Naive thymus-derived CD8-positive, alpha-beta T cell (primary cell): Measurements from ENCODE around the gene MRRF. TPM values are rescaled to one million over a fixed set of nuclear protein-coding genes. Genes with fewer than 3 reads are reported as not detected.
A peak's percentile ranks its signal among the peaks of the same experiment; 100 is the strongest.

Source experiments
- ATAC-seq, 2 donors: fragments of 150-1000 bp; cut with Tn5 transposase in 1 of 2; sonication (Bioruptor Pico), chemical (Tn5 transposase) in 1 of 2; 1 replicate in 1 of 2; 2 replicates in 1 of 2; pipeline ENCODE4 v1.10.0; 2021; ENCODE audit warnings: mild to moderate bottlenecking in 2 of 2, moderate library complexity in 2 of 2
- POLR2A ChIA-PET: fragments of 350-600 bp; sonication (Branson Sonifier 250); formaldehyde crosslinking; loops from one replicate; lab custom pipeline; 2021; ENCODE audit warnings: antibody characterized with exemption; lab: Charles Lee
- DNase-seq, 10 donors: peaks; one replicate each; pipeline versions ENCODE4 v3.0.0 to v3.0.0-alpha.2; 2020 to 2022
- H3K27ac Mint-ChIP-seq, 10 donors: one replicate each; pipeline ENCODE4 v1.8.0; 2020 to 2022; ENCODE audit warnings: mild to moderate bottlenecking in 10 of 10, mixed read lengths in 10 of 10, moderate library complexity in 4 of 10, inconsistent platforms in 1 of 10
- H3K27me3 Mint-ChIP-seq, 5 donors: one replicate each; pipeline ENCODE4 v1.8.0; 2021 to 2022; ENCODE audit warnings: mixed read lengths in 5 of 5
- H3K36me3 Mint-ChIP-seq, 3 donors: one replicate each; pipeline ENCODE4 v1.8.0; 2020 to 2022; ENCODE audit warnings: mixed read lengths in 3 of 3, mild to moderate bottlenecking in 2 of 3, inconsistent platforms in 1 of 3
- H3K4me1 Mint-ChIP-seq, 4 donors: one replicate each; pipeline ENCODE4 v1.8.0; 2021 to 2022; ENCODE audit warnings: mixed read lengths in 4 of 4
- H3K4me3 Mint-ChIP-seq, 10 donors: one replicate each; pipeline ENCODE4 v1.8.0; 2020 to 2022; ENCODE audit warnings: mild to moderate bottlenecking in 10 of 10, mixed read lengths in 10 of 10, moderate library complexity in 6 of 10, inconsistent platforms in 1 of 10
- H3K9me3 Mint-ChIP-seq, 9 donors: one replicate each; pipeline ENCODE4 v1.8.0; 2020 to 2022; ENCODE audit warnings: mixed read lengths in 9 of 9, mild to moderate bottlenecking in 3 of 9, inconsistent platforms in 1 of 9, moderate library complexity in 1 of 9
- polyA plus RNA-seq, 3 donors: library from polyadenylated mRNA; unstranded; fragments of 300-500 nt; fragmentation: Illumina TruSeq; gene quantifications; one replicate each; pipeline ENCODE4 v1.2.3, GENCODE V29; 2021
- total RNA-seq, 8 experiments: library from RNA in 2 of 8; stranded (reverse) in 2 of 8; gene quantifications; one replicate each; pipeline ENCODE4 v1.2.3 and lab custom pipeline; 2021 to 2026

MRRF gene, protein sequence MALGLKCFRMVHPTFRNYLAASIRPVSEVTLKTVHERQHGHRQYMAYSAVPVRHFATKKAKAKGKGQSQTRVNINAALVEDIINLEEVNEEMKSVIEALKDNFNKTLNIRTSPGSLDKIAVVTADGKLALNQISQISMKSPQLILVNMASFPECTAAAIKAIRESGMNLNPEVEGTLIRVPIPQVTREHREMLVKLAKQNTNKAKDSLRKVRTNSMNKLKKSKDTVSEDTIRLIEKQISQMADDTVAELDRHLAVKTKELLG
- total RNA-seq (10 to 100 TPM; 36.3 to 40.9 TPM), polyA plus RNA-seq (10 to 100 TPM; 17.0 to 25.4 (median 21.4) TPM), total RNA-seq (lab: John Stamatoyannopoulos, UW) (47.4 to 97.4 (median 56.3) reads per million in 6 experiments)

- ATAC-seq: peak; percentile 84 to 88
- H3K4me1 Mint-ChIP-seq: peaks cover 28 to 72% (median 67%) of the 10 kb centered on the region in 4 donors
- POLR2A ChIA-PET: interaction anchor here (0.6 to 1.6 kb wide), 5 partner anchors 86 to 836 kb away, joined by 3 to 7 read pairs (median 3); partner anchors contain the start of genes MORN5, NDUFA8 and PDCL
- H3K27ac Mint-ChIP-seq: peak within 1 kb of the TSS; percentile 88 to 100 (median 100)
- no peaks in the 10 kb centered on the region for H3K9me3 Mint-ChIP-seq
- DNase-seq: peak; percentile 81 to 93 (median 89)
- peaks cover 0 to 30% (median 3%) of the 10 kb centered on the region in 3 donors for H3K36me3 Mint-ChIP-seq
- H3K4me3 Mint-ChIP-seq: peak within 1 kb of the TSS; percentile 97 to 100 (median 99)
- no peaks in the 10 kb centered on the region for H3K27me3 Mint-ChIP-seq
These were observed at the start of gene MRRF, which contains the start of gene RBM18 for GRCh38 chr9:122264360-122265148. TSS of gene MRRF (plus strand) at chr9:122264882. CDS start at chr9:122270892, 6,010 bp downstream. TSS of gene RBM18 (minus strand) at chr9:122264840. CDS start at chr9:122261492, 3,348 bp downstream.

GRCh38 chr9:122215663-122216062 is 49.0 kb upstream of the MRRF start:
- H3K27ac Mint-ChIP-seq: peak overlapping the region in 1 of 10 donors; percentile 60
- peaks cover 43 to 98% (median 78%) of the 10 kb centered on the region in 5 donors for H3K27me3 Mint-ChIP-seq
- no peaks in the 10 kb centered on the region for H3K36me3 Mint-ChIP-seq
- no peak overlapping the region for H3K4me3 Mint-ChIP-seq
- ATAC-seq (no peak), DNase-seq (no peak)
- H3K4me1 Mint-ChIP-seq: peaks cover 20 to 41% (median 39%) of the 10 kb centered on the region in 4 donors
- POLR2A ChIA-PET: no interaction called here
- H3K9me3 Mint-ChIP-seq: peaks cover 0 to 5% (median 0%) of the 10 kb centered on the region in 9 donors

DNA sequence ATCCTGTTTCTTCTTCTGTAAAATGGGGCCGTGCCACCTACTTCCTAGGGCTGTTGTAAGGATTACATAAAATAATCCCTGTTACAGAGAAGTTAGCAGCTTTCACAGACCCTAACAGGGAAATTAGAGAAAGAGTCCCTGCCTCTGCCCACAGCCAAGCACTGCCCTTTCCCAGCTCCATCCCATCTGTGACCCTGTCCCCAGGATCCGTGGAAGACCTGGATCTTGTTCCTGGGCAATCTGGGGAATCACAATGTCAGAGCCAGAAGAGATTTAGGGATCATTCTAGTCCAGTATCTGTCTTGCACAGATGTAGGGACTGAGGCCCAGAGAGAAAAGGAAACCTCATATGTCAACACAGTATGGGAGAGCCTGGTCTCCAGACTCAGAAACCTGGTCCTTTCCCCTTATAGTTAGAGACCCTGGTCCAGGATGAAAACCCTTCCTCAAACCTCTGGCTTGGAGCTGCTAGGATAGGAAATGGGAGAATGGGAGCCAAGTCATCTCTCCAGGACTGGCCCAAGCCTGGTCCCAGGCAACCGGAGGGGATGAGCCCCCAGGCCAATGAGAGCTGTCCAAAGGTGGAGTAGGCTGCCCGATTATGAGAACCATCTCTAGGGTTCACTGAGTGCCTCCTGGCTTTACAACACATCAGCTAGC is 48.4 kb upstream of the MRRF start:
- Mint-ChIP-seq H3K4me3 (peak overlapping the region in 1 of 10 donors; percentile 31), H3K9me3 (peaks cover 0 to 5% (median 0%) of the 10 kb centered on the region in 9 donors), H3K27ac (no peak overlapping the region), H3K4me1 (peaks cover 20 to 42% (median 40%) of the 10 kb centered on the region in 4 donors), H3K27me3 (peaks cover 41 to 93% (median 77%) of the 10 kb centered on the region in 5 donors), H3K36me3 (no peaks in the 10 kb centered on the region)
- ATAC-seq (no peak), DNase-seq (no peak)
- POLR2A ChIA-PET: interaction anchor here (0.5 kb wide), 1 partner anchor 122 kb away, joined by 4 read pairs; no protein-coding TSS in a partner anchor

GRCh38 chr9:122216798-122217418 is 47.8 kb upstream of the MRRF start:
- no peak for DNase-seq
- POLR2A ChIA-PET: interaction anchor here (0.5 kb wide), 1 partner anchor 123 kb away, joined by 4 read pairs; no protein-coding TSS in a partner anchor
- no peak for ATAC-seq
- H3K36me3 Mint-ChIP-seq: no peaks in the 10 kb centered on the region
- H3K9me3 Mint-ChIP-seq: peaks cover 0 to 5% (median 0%) of the 10 kb centered on the region in 9 donors
- peaks cover 20 to 46% (median 41%) of the 10 kb centered on the region in 4 donors for H3K4me1 Mint-ChIP-seq
- no peak overlapping the region for H3K4me3 Mint-ChIP-seq
- H3K27me3 Mint-ChIP-seq: peaks cover 40 to 93% (median 77%) of the 10 kb centered on the region in 5 donors
- no peak overlapping the region for H3K27ac Mint-ChIP-seq

GRCh38 chr9:122217640-122218039 is 47.0 kb upstream of the MRRF start:
- POLR2A ChIA-PET: no interaction called here
- Mint-ChIP-seq H3K27ac (no peak overlapping the region), H3K4me1 (peaks cover 20 to 47% (median 40%) of the 10 kb centered on the region in 4 donors), H3K9me3 (peaks cover 0 to 5% (median 0%) of the 10 kb centered on the region in 9 donors), H3K4me3 (no peak overlapping the region), H3K36me3 (no peaks in the 10 kb centered on the region), H3K27me3 (peaks cover 34 to 93% (median 77%) of the 10 kb centered on the region in 5 donors)
- DNase-seq (no peak), ATAC-seq (no peak)

DNA sequence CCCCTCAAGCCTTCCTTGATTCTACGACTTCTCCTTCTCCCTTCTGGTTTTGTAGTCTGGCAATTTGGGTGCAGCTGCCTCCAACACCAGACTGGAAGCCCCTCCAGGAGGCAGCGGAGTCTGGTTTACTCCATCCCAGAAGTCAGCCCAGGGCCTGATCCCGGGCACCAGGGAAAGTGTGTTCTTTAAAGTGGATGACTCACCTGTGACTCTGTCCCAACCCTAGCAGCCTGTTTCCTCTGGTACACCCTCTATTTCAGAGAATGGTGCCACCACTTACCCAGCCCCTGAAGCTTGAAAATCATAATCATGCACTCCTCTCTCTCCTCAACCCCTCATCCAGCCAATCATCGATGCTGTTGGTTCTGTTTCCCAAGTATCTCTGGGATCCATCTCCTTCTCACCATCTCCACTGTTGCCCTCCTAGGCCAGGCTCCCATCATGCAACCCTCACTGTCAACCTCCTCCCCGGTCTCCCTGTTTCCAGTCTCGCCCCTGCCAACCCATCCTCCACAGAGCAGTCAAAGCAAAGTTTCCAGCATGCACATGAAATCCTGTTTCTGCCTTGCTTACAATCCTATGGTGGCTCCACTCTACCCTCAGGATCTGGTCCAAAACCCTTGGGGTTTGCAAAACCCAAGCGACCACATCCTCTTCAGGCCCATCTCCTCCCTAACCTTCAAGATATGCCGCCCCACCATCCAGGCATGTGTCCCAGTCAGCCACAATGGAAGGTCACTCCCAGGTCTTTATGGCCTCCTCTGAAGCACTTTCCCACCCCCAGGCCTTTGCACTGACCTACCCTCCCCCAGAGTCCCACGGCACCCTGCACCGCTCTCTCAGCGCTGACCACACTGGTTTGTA is 46.4 kb upstream of the MRRF start:
- POLR2A ChIA-PET: no interaction called here
- Mint-ChIP-seq H3K36me3 (no peaks in the 10 kb centered on the region), H3K4me3 (peak overlapping the region in 9 of 10 donors; percentile 12 to 86 (median 77)), H3K27ac (no peak overlapping the region), H3K4me1 (peaks cover 17 to 47% (median 37%) of the 10 kb centered on the region in 4 donors), H3K9me3 (peaks cover 0 to 4% (median 0%) of the 10 kb centered on the region in 9 donors), H3K27me3 (peaks cover 32 to 93% (median 77%) of the 10 kb centered on the region in 5 donors)
- DNase-seq (no peak), ATAC-seq (no peak)

DNA sequence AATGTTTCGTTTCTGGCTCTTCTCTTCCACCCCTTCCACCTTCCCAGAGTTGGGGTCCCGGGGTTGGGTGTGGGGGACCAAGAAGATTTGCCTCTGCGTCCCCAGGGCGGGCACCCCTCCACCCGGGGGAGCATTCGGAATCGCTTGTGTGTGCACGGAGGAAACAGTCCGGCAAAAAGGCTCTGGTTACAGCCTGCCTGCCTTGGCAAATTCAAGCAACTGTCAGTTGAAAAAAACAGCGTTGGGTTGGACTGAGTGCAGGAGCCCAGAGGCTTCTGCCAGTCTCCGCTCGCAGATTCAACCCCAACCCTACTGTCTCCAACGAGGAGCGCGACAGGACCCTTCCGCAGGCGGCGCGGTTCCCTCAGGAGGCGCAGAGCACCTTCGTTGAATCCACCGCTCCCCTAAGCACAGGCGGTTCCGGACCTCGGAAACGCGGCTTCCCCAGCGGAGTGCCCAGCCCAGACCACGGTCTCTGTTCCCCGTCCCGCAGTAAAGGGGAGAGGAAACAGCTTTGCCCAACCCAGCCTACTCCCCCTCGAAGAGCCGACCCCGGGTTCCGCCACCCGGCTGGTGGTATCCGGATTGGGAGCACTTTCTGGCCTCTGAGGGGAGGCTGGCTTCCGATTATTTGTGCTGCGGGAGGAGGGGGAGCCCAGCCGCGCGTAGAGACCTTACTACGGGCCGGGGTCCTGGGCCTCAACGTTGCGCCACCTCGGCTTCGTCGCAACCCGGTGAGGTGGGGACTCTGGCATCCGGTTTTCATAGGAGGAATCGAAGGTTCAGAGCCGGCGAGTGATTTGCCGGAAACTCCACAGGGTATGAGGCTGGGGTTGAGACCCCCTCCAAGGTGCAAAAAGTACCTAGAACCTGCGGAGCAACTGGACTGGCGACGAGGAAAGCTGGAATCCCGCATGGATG is 45.5 kb upstream of the MRRF start:
- peaks cover 37 to 95% (median 79%) of the 10 kb centered on the region in 5 donors for H3K27me3 Mint-ChIP-seq
- POLR2A ChIA-PET: no interaction called here
- peaks cover 17 to 43% (median 34%) of the 10 kb centered on the region in 4 donors for H3K4me1 Mint-ChIP-seq
- ATAC-seq: peak; percentile 40 to 55
- peak overlapping the region; percentile 36 to 86 (median 78) for H3K4me3 Mint-ChIP-seq
- DNase-seq: no peak
- no peak overlapping the region for H3K27ac Mint-ChIP-seq
- peaks cover 0 to 3% (median 0%) of the 10 kb centered on the region in 9 donors for H3K9me3 Mint-ChIP-seq
- H3K36me3 Mint-ChIP-seq: no peaks in the 10 kb centered on the region

GRCh38 chr9:122219856-122220672 is 44.6 kb upstream of the MRRF start:
- Mint-ChIP-seq H3K27ac (no peak overlapping the region), H3K4me1 (peaks cover 17 to 43% (median 30%) of the 10 kb centered on the region in 4 donors), H3K9me3 (peaks cover 0 to 3% (median 0%) of the 10 kb centered on the region in 9 donors), H3K27me3 (peaks cover 37 to 95% (median 80%) of the 10 kb centered on the region in 5 donors), H3K36me3 (no peaks in the 10 kb centered on the region), H3K4me3 (peak overlapping the region in 8 of 10 donors; percentile 24 to 86 (median 76))
- peak in 1 of 2 donors; percentile 24 for ATAC-seq
- POLR2A ChIA-PET: no interaction called here
- DNase-seq: no peak

DNA sequence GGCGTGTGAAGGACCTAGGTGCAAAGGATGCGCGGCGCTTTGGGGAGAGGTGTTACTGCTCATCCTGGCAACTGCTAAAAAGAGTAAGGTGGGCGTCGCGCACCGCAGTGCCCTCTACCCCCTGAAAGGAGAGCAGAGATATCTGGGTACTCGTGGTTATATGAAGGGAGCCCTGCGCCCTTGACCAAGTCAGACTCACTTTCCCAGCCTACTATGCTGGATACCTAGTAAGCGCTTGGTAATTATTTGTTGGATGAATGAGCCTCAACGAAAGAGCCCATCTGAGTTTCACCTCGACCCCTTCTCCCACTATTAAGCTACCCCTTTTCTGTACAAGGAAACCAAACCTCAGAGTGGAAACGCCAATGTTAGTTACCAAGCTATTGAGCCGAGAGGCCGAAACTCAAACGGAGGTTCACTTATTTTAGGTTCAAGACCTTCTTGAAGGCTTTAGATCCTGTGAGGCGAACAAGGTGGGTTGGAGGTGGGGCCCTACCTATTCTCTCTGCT is 44.0 kb upstream of the MRRF start:
- H3K9me3 Mint-ChIP-seq: peaks cover 0 to 3% (median 0%) of the 10 kb centered on the region in 9 donors
- H3K4me3 Mint-ChIP-seq: peak overlapping the region in 2 of 10 donors; percentile 77 to 79
- DNase-seq (no peak), ATAC-seq (no peak)
- no peaks in the 10 kb centered on the region for H3K36me3 Mint-ChIP-seq
- H3K27ac Mint-ChIP-seq: no peak overlapping the region
- peaks cover 17 to 43% (median 30%) of the 10 kb centered on the region in 4 donors for H3K4me1 Mint-ChIP-seq
- peaks cover 35 to 96% (median 78%) of the 10 kb centered on the region in 5 donors for H3K27me3 Mint-ChIP-seq
- POLR2A ChIA-PET: no interaction called here
